ENCODE measurements around the gene FAM222A.

The FAM222A gene

GRCh38 chr12:109680264-109681005, 33.2 kb upstream of the FAM222A start:
- Mint-ChIP-seq H3K4me3 (no peak overlapping the region), H3K9me3 (no peaks in the 10 kb centered on the region), H3K27me3 (ENCODE audit: low read depth, poor library complexity) (peaks cover 17% of the 10 kb centered on the region), H3K27ac (no peak overlapping the region), H3K4me1 (peaks cover 33% of the 10 kb centered on the region), H3K36me3 (ENCODE audit: low read depth) (no peaks in the 10 kb centered on the region)
- no peak for DNase-seq
- TF ChIP-seq CTCF (IDR thresholded peaks at IDR 0.05): no peak

DNA sequence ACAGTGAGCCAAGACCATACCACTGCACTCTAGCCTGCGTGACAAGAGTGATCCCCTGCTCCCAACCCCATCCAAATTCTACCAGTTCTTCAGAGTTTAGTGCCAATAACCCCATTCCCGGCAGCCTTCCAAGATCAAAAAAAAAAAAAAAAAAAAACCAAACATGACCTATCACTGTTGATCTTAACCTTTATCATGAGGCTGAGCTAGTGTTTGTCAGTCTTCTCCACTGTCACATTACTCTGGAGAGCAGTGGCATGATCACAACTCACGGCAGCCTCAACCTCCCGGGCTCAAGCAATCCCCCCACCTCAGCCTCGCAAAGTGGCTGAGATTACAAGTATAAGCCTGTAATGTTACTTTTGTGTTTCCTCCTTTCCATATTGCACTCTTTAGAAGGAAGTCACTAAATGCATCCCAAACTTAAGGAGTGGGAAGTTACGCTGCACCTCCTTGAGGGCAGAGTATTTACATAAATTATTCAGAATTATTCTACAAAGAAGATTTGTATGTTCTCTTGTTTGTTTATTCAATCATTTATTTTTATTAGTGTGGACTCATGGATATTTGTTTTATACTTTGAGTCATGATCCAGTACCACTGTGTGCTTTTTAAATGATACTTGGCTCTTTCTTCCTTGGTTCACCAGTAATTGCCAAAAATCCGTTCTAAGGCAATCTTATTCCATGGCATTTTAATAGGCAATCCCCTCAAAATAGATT, 31.5 kb upstream of the FAM222A start:
- no peaks in the 10 kb centered on the region for H3K36me3 Mint-ChIP-seq (ENCODE audit: low read depth)
- peaks cover 12% of the 10 kb centered on the region for H3K27me3 Mint-ChIP-seq (ENCODE audit: low read depth, poor library complexity)
- peaks cover 32% of the 10 kb centered on the region for H3K4me1 Mint-ChIP-seq
- no peak overlapping the region for H3K27ac Mint-ChIP-seq
- DNase-seq: no peak
- H3K4me3 Mint-ChIP-seq: no peak overlapping the region
- H3K9me3 Mint-ChIP-seq: no peaks in the 10 kb centered on the region
- no peak for TF ChIP-seq CTCF (IDR thresholded peaks at IDR 0.05)

- Mint-ChIP-seq H3K27me3 (ENCODE audit: low read depth, poor library complexity) (peaks cover 12% of the 10 kb centered on the region), H3K9me3 (no peaks in the 10 kb centered on the region), H3K27ac (no peak overlapping the region), H3K36me3 (ENCODE audit: low read depth) (no peaks in the 10 kb centered on the region), H3K4me3 (no peak overlapping the region), H3K4me1 (peaks cover 28% of the 10 kb centered on the region)
- DNase-seq: no peak
- TF ChIP-seq CTCF (IDR thresholded peaks at IDR 0.05): no peak
Observed at GRCh38 chr12:109682708-109683060, 30.9 kb upstream of the FAM222A start.

GRCh38 chr12:109683316-109683715, 30.3 kb upstream of the FAM222A start:
- no peak for DNase-seq
- Mint-ChIP-seq H3K36me3 (ENCODE audit: low read depth) (no peaks in the 10 kb centered on the region), H3K27ac (no peak overlapping the region), H3K27me3 (ENCODE audit: low read depth, poor library complexity) (peaks cover 14% of the 10 kb centered on the region), H3K9me3 (no peaks in the 10 kb centered on the region), H3K4me3 (no peak overlapping the region), H3K4me1 (peaks cover 25% of the 10 kb centered on the region)
- no peak for TF ChIP-seq CTCF (IDR thresholded peaks at IDR 0.05)

GRCh38 chr12:109685574-109686447, 27.8 kb upstream of the FAM222A start:
- H3K36me3 Mint-ChIP-seq (ENCODE audit: low read depth): no peaks in the 10 kb centered on the region
- no peak for TF ChIP-seq CTCF (IDR thresholded peaks at IDR 0.05)
- peaks cover 10% of the 10 kb centered on the region for H3K27me3 Mint-ChIP-seq (ENCODE audit: low read depth, poor library complexity)
- H3K9me3 Mint-ChIP-seq: no peaks in the 10 kb centered on the region
- no peak overlapping the region for H3K4me3 Mint-ChIP-seq
- peaks cover 5% of the 10 kb centered on the region for H3K4me1 Mint-ChIP-seq
- DNase-seq: no peak
- no peak overlapping the region for H3K27ac Mint-ChIP-seq

Measured in nephron progenitor cell (in vitro differentiated cells).